RPMI7951 (cell line): ENCODE data around the gene MLLT3. TPM values are rescaled to one million over a fixed set of nuclear protein-coding genes. Genes with fewer than 3 reads are reported as not detected.

Experiments used
- DNase-seq: peaks from one replicate; pipeline ENCODE4 v3.0.0-alpha.2; 2012; ENCODE audit warnings: low read depth
- total RNA-seq: library from RNA; depleted of rRNA; stranded (reverse); fragments of >200 nt; shearing (Covaris generic); gene quantifications from 2 replicates; pipeline ENCODE4 v1.2.3, GENCODE V29; 2014

MLLT3 gene
- total RNA-seq, 1 experiment from 2014 or later: 18.3 TPM

DNA sequence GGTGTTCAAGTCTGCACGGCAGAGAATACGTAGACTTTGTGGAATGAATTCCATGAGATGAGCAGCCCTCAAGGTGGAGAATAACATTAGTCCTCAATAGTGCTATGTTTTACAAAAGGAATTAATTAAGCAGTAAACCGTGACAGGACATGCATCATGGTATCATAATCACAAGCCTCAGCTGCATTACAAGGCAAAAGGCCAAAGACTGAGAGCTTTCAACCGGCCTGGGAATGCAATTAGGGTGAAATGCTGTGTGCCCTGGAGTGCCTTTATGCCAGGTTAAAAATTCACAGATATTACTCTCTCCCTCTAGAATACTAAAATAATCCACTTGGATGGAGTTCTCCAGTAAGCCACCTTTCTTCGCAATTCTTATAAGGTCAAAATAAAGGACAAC lies 270.6 kb downstream of the MLLT3 start:
- no peak for DNase-seq

DNA sequence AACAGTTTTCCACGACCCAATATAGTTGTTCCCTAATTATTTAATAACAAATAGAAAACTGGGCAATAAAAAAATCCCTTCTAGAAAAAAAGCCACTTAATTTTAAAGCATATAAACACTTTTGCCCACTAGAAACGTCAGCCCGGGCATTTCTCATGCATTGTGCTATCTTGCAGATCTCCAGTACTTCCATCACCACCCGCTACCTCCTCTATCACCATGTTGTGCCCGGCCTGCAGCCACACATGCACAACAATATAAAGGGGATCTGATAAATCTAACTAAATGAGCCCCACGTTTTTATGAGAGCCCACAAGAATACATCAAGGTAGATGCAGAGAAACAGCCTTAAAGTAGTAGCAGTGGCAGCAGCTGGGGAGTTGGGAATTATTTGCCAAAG lies 272.7 kb downstream of the MLLT3 start:
- DNase-seq: no peak

DNA sequence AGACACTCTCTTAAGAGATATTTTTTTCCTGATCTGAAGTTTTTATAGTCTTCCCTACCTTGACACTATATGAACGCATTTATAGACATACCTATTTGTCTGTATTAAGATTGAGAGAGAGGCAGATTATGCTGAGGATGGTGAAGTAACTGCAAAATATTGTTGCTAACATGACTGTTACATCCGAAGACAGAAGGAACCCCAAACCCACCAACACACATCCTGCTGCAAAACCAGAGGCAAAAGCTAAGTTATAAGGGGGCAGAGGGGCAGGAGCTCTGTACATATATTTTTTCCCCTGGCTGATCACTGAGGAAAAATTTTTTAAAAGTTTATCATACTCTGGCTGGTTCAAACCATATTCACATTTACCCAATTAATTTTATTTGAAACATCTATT lies 279.0 kb downstream of the MLLT3 start:
- DNase-seq: no peak

DNA sequence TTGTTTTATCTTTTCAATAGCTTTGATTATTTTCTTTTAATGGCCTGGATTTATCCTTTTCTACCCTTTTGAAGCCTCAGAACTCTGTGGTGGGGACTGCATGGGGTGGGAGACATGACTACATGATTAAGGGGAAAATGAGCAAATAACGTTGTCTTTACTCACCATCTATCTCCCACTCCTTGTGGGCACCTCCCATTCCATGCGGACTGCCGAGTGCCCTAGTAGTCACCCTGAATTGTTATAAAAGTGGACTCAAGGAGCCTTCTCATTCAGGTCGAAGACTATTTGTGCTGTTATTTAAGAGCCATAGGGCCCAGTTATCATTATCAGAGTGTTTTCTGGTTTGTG lies 281.8 kb downstream of the MLLT3 start:
- DNase-seq: no peak

DNA sequence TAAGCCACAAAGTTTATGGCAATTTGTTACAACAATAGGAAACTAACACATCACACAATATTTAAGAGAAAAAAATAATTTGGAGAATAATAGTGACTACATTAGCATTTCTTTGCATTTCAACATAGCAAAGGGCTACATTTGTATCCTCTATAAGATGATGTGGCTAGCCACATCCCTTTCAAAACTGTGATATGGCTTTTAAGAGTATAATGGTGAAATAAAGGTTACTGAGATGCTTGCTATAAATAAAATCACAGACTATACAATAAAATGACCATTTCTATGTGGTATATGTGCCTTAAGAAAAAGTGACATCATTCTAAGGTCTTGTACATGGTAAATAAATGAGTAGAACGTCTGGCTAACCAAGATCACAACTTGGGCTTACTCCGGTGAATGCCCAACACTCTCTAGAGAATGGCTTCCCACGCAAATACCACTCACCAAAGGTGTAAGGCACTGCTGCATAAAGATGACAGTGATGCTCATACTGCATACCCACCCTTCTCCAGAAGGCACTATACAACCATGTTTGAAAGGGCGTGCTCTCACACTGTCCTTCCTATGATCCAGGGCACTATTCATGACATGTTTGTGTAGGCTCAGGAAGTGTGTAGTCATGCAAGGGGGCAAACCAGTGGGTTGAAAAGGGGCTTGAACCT lies 286.5 kb downstream of the MLLT3 start:
- DNase-seq: no peak

DNA sequence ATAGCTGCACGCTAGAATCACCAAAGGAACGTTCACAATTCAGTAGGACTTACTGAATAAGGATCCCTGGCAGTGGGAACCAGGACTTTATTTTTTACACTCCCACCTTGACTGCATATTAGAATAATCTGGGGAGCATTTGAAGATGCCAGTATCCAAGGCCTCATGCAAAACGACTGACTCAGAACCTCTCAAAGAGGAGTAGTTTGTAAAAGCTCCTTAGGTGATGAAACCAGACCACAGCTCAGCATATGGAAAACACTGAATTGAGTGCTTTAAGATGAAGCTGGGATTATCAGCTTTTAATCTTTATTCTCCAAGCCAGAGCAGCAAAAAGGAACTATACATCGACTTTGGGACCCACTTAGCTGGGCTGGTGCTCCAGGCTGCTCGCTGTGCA lies 288.3 kb downstream of the MLLT3 start:
- no peak for DNase-seq

DNA sequence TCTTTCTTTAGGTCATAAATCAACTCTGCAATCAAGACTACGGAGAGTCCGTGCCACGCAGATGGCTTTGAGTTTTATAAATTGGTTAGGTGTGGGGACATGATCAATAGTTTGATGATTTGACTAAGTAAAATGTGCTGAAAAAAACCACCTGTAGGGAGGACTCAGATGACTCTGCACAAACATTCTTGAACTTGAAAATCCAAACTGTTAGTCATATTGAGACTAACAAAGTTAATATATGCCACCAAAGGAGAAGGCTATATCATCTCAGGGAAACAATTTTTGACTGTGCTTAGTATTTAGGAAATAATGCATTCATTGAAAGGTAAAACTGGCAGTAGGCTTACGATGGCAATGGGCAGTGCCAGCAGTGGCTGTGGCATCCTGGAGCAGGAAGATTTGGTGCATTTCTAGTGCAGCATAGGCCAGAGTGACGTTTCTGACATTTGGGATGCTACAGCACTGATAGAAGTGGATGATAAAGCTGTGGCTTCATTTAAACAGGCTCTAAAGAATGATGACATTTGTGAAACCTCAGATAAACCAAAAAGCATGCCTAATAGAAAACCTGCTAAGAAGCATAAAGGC lies 291.1 kb downstream of the MLLT3 start:
- DNase-seq: no peak

DNA sequence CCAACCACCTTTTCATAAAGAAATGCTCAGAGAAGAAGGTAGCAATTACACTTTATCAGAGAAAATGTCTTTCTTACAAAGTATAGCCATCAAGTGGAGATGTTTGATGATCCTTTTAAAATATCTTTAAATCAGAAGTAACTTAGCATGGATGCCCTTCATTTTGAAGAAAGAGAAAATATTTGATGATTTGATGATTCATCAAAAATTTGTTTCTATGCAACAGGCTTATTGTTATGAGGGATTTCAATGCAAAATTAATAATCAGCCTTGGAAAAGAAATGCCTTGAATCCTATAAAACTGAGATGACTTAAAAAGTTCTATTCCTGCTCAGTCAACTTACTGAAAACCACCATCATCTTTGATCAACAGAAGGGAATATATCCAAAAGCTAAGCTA lies 291.6 kb downstream of the MLLT3 start:
- no peak for DNase-seq

DNA sequence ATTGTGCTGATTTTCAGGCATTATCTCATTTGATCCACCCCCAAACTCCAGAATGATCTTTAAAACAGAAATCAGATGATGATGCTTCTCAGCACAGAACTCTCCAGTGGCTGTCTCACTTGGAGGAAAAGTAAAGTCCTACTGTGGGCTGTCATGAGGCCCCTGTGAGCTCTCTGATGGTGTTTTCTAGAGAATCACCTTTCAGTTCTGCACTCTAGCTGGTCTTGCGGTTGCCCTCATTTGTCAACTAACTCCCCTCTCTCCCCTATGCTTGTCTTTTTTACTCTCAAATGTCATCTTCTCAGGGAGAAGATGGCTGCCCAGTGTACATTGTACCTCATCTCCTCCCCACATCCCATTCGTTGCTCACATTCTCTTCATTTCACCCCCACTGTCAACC lies 295.8 kb downstream of the MLLT3 start:
- DNase-seq: no peak

DNA sequence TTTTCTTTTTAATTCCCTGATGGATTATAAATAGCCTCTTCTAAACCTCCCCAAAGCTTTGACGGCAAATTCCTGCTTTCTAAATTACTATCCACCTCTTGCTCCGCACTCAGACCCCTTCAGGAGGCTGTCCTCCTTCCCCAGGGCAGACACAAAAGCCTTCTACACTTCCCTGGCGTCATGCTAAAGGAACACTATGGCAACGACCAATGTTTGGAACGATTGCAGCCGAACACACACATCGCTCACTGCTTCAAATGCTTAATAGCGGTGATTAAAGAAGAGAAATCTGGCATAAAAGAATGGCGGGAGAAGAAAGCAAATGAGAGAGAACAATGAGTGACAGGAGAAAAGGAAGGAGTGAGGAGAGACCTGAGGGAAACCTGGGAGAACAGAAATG lies 297.3 kb downstream of the MLLT3 start:
- DNase-seq: no peak

DNA sequence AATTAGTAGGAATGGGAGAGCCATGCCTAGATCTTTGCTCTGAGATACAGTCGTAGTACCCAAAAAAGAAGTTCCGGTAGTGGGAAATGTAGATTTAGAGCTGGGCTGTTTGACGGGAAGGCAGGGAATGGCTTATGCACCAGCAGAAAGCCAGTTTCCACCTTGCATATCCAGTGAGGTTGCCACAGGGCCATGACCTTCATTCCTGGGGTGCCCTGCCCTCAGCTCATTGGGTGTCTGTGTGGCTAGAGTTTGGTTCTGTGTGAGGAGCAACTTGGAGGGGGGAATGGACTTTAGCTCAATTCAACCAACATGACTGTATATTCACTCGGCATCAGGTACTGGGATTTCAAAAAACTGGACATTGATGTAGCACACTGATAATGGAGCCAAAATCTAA lies 300.1 kb downstream of the MLLT3 start:
- DNase-seq: no peak

DNA sequence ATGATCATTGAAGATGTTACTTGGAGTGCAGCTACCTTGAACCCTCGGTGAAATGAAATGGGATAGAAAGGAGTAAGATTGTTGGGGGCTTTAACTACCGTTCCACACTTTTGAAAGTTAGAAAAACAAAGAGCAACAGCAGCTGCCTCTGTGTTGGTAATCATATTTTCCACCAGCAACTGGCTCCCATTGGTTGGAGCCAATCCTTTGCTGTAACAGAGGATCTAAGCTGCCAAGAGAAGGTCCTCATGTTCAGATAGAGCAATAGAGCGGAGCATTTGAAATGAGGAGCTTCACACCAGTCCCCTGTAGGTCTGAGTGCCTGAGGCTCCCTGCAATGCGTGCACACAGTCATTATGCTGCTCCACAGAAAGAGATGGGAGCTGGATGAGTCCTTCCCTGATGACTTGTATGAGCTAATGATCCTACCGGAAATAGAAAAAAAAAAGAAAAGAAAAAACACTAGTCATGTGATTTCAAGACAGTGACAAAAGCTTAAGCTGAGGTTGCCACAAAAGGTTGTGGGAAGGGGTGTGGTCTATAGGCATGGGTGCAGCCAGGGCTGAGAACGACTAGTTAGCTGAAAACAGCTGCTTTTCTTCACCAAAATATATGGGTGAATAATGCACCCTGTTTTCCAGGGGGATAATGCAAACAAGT lies 300.7 kb downstream of the MLLT3 start:
- DNase-seq: peak; percentile 1

DNA sequence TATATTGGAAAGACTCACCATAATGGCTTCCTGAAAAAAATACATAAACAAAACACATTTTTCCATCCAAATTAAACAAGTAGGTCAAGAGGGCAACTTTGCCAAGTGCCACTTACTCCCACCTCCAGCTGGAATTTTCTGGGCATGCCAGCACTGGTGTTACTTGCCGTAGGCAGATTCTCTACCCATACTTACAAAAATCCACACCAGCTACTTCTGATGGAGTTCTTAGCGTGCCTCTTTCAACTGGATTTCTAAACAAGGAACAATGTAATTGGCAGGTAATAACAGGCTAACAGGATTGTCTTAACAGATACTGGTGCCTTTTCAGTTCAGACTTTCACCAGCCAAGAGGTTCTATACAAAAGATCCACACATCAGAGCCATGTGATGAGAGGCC lies 301.4 kb downstream of the MLLT3 start:
- no peak for DNase-seq

DNA sequence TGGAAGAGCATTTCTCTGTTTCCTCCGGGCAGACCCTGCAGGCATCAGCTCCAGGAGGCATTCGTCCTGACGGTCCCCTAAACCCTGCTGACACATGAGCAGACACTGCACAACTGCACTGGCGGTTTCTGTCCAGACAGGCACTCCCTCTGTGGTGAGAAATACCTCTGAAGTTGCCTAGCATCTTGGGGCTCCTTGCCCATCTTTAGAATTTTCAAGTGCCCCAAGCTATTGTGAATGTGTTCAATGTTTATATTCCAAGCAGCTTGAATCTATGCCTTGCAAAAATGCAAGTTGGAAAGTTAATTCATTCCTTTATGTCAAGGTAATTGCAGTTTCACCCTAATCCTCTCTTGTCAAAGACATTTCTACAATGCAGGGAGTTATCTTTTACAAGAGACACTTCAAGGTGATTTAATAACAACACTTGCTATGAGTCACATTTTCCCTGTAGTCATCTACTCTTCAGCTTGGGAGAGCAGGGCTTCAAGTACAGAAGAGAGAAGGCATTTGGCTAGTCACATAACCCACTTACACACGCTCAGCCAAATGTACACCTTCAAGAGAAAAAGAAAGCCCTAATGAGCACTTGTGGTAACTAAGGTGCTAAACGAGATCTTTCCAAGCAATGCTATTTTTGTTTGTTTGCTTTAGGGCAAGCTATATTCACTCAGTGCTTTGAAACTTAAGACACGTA lies 302.5 kb downstream of the MLLT3 start:
- peak; percentile 13 for DNase-seq

DNA sequence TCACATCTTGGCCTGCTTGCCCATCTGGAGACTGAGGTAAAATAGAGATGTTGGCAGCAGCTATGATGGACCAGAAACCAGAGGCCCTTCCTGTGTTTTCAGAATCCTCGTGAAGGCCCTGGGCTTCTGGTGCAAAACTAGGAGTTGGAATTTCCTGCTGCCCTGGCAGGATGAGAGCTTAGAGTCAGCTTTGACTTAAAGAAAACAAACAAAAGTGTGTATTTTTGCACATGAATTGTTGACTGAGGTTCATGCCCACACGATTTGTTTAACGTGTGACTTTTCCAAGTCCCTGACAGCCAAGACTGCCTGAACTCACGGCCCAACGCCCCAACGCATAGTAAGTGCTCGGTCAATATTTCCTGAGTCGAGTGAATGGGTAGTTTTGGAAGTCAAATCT lies 303.1 kb downstream of the MLLT3 start:
- DNase-seq: no peak

DNA sequence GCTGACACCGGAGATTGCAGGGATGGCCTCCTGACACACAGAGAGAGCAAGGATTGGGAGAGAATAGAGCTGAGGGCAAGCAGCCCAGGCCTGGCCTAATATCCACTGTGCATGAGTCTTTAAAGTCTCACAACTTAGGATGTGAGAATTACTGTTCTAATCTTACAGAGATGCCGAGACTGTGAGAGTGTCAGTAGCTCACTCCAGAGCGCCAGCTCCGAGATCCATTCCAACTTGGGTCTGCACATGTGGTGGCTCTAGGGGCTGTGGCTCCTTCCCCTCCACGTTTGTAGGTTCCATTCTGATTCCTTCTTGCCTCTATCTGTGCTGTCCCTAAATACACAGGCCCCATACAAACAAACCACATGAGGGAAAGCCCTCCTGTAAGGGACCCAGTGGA lies 304.6 kb downstream of the MLLT3 start:
- no peak for DNase-seq

DNA sequence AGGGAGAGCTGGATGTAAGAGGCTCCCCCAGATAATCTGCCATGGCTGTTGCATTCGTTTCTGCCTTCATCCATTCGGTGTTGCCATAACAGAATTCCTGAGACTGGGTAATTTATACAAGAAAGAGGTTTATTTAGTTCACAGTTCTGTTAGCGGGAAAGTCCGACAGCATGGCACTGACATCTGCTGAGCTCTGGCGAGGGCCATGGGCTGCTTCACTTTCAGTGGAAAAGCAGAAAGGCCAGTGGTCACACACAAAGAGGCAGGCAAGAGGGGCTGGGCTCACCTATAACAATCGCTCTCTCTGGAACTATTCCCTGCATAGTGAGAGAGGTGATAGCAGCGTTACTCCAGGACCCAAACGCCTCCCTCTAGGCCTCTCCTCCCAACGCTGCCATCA lies 305.9 kb downstream of the MLLT3 start:
- no peak for DNase-seq

DNA sequence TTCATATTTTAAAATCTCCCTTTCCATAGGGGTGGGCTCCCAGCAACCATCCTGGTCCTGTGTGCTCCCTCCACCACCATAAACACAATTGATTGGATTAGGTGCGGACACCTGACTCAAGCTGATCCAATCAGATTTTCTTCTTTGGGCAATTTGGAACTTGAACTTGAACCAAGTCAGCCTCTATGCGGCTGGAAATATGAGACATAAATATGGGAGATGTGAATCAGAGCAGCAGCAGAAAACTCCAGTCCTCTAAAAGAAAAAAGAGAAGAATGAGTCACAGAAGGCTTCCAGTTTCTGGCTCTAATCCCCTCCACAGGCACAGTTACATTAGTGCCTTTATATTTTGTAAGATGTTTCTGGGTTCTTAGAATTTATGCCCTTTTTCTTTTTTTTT lies 306.6 kb downstream of the MLLT3 start:
- peak; percentile 34 for DNase-seq

DNA sequence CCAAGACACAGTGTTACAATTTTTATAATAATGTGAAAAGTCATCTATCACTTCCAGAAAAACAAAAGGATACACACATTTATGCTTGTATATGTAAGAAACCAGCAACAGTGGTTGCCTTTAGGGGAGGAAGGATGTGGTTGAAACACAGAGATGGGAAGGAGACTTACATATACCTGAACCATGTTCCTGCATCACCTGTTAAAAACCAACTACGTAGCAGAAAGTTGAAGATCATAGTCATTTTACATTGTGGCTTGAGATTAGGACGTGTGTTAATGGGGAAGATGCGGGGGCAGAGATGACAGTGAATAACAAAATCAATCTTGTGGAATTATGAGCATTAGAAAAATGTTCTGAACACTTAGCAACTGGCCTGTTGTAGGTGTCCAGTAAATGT lies 307.3 kb downstream of the MLLT3 start:
- no peak for DNase-seq

DNA sequence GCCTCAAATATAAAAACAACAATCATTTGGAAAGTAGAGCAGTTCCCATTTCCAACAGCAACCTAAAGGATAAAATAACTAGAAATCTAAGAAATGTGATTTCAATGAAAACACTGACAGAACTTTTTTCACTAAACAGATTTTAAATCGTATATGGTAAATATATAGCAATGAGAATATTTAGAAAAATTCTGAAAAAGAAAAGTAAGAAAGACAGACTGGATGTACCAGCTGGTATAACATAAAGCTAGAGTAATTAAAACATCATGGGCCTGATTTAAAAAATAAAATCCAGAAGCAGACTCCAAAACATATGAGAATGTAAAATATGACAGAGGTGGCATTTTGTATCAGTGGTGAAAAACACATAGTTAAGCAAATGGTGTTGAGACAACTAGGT lies 308.9 kb downstream of the MLLT3 start:
- DNase-seq: no peak

DNA sequence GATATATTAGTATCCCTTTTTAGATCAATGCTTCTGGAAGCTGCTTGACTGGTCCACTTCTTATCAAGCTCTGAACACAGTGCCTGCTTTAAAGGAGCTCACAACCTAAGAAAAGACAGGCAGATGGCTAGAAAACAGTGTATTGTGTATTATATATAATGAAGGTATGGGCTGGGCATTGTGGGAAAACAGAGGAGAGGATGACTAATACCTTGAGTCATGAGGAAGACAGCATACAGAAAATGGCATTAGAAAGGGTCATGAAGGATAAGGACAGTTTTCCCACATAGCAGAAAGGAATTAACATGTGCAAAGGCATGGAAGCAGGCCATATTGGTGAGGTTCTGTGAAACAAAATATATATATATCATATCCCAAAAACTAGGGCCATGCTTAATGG lies 309.6 kb downstream of the MLLT3 start:
- peak; percentile 25 for DNase-seq

DNA sequence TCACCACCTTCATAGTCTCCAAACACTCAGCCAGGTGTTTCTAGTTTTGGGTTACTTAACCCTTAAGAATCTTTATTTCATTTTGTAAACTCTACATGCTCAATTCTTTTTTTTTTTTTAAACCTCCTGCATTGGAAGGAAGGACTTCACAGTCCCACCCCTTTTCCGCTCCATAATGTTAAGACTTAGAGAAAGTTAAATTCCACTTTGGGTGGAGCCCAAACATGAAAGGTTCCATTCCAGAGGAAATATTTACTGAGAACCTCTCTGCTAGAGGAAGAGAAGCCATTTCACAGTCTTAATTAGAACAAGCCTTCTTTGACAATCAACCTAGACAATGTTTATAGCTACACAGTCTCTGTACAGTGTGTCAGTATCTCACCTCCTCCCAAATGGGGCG lies 312.3 kb downstream of the MLLT3 start:
- DNase-seq: no peak

DNA sequence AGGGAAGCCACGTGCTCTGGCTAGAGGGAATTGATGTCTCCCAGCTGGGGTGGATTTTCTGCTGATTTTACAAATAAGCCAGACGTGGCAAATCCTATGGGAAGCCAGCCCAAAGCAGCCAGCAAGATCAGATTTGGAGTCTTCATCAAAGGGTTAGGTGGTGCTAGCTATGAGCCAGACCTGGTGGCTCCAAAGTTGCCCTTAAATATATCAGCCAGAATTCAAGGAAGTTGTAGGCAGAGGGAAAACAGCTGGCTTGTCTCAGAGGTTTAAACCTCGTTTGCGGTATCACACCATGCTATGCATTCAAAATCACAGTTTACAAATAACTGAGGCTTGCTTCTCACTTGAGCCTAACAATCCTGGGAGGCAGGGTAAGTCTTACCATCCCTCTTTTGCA lies 313.2 kb downstream of the MLLT3 start:
- no peak for DNase-seq
